Mucosa of descending colon (tissue), 3 donors: ENCODE data around the gene OAS1. TPM values are rescaled to one million over a fixed set of nuclear protein-coding genes. Genes with fewer than 3 reads are reported as not detected.
"Not testable (repeated sequence)": the region's sequence is repeated elsewhere in the genome, so short reads cannot be mapped to it uniquely, and the experiment has no call there.

Experiments
- ATAC-seq: fragments of 200-7000 bp; cut with Tn5 transposase; one replicate; pipeline ENCODE4 v1.9.1; 2020; ENCODE audit warnings: mild to moderate bottlenecking, moderate library complexity
- DNase-seq, 3 donors: peaks; one replicate each; pipeline ENCODE4 v3.0.0-alpha.2; 2020
- H3K36me3 ChIP-seq: fragments of 200-600 bp; one replicate; pipeline ENCODE4 v1.8.0; 2021; ENCODE audit warnings: low read depth, mild to moderate bottlenecking
- H3K4me1 ChIP-seq: fragments of 200-600 bp; one replicate; pipeline ENCODE4 v1.8.0; 2021; ENCODE audit warnings: low read depth, mild to moderate bottlenecking
- H3K4me3 ChIP-seq: fragments of 200-600 bp; one replicate; pipeline ENCODE4 v1.8.0; 2021; ENCODE audit warnings: mild to moderate bottlenecking
- H3K9me3 ChIP-seq: fragments of 200-600 bp; one replicate; pipeline ENCODE4 v1.8.0; 2021; ENCODE audit warnings: mild to moderate bottlenecking
- CTCF ChIP-seq: fragments of 200-600 bp; IDR thresholded peaks from one replicate; pipeline ENCODE4 v1.8.0; 2022; ENCODE audit warnings: antibody characterized with exemption, mild to moderate bottlenecking
- intact Hi-C, 2 donors: fragments of 100-400 bp; cut with DNase I in 1 of 2; cut with micrococcal nuclease in 1 of 2; formaldehyde crosslinking; loops; one replicate each; pipeline versions ENCODE4 v1.11.0 to v1.11.1; 2022; cut with DNase I, micrococcal nuclease
- total RNA-seq, 3 donors: library from RNA; stranded (reverse); fragmentation: NEBNext Ultra II Directional in 2 of 3; extraction: Animal tissue kit (Norgen Biotek cat#: 25700) in 2 of 3; gene quantifications; one replicate each; pipeline versions ENCODE4 v1.2.1 to v1.2.4, GENCODE V29; 2021 to 2023
- donor health status: DM: no; HTN: no; CAD: no; lungs with moderate emphysema.
- donor health status: DM: no; HTN: no; CAD: no.
- donor health status: DM: no; HTN: yes; CAD: no.

Gene OAS1
- total RNA-seq, 3 donors from 2014 or later: 67.9 to 162 (median 103) TPM

- DNase-seq (peak in 1 of 3 donors; percentile 44), ATAC-seq (peak; percentile 14)
- TF ChIP-seq CTCF: no peak
- Histone ChIP-seq H3K9me3 (no peaks in the 10 kb centered on the region), H3K4me3 (peak overlapping the region; percentile 1), H3K4me1 (peaks cover 53% of the 10 kb centered on the region), H3K36me3 (no peaks in the 10 kb centered on the region)
- intact Hi-C loops: no loop called here
Observed at GRCh38 chr12:112907415-112908157, 824 bp downstream of the OAS1 start.

GRCh38 chr12:112908548-112908947 is 1.8 kb downstream of the OAS1 start:
- ATAC-seq (no peak), DNase-seq (no peak)
- no peaks in the 10 kb centered on the region for H3K36me3 ChIP-seq
- TF ChIP-seq CTCF: no peak
- H3K9me3 ChIP-seq: peaks cover 6% of the 10 kb centered on the region
- H3K4me1 ChIP-seq: peaks cover 47% of the 10 kb centered on the region
- intact Hi-C loops: no loop called here
- H3K4me3 ChIP-seq: no peak overlapping the region

GRCh38 chr12:112909693-112910092 is 2.9 kb downstream of the OAS1 start:
- DNase-seq: no peak
- Histone ChIP-seq H3K36me3 (no peaks in the 10 kb centered on the region), H3K4me1 (peaks cover 37% of the 10 kb centered on the region), H3K4me3 (no peak overlapping the region), H3K9me3 (peaks cover 6% of the 10 kb centered on the region)
- no peak for TF ChIP-seq CTCF
- no peak for ATAC-seq
- intact Hi-C loops: no loop called here

- intact Hi-C loops: no loop called here
- peaks cover 6% of the 10 kb centered on the region for H3K9me3 ChIP-seq
- ATAC-seq (no peak), DNase-seq (no peak)
- no peaks in the 10 kb centered on the region for H3K36me3 ChIP-seq
- no peak overlapping the region for H3K4me3 ChIP-seq
- H3K4me1 ChIP-seq: peaks cover 22% of the 10 kb centered on the region
- TF ChIP-seq CTCF: no peak
Observed at GRCh38 chr12:112913038-112913688, 6.4 kb downstream of the OAS1 start.

- H3K36me3 ChIP-seq, DNase-seq, H3K9me3 ChIP-seq, intact Hi-C loops, H3K4me3 ChIP-seq: not testable (repeated sequence)
- peak; percentile 55 for ATAC-seq
- H3K4me1 ChIP-seq: peaks cover 15% of the 10 kb centered on the region
Observed at GRCh38 chr12:112913888-112914287, 7.1 kb downstream of the OAS1 start.

- ATAC-seq (peak; percentile 95), DNase-seq (peak in 1 of 3 donors; percentile 62)
- H3K4me1 ChIP-seq: peaks cover 6% of the 10 kb centered on the region
- no peak for TF ChIP-seq CTCF
- intact Hi-C loops: no loop called here
- H3K9me3 ChIP-seq: peaks cover 6% of the 10 kb centered on the region
- no peak overlapping the region for H3K4me3 ChIP-seq
- H3K36me3 ChIP-seq: no peaks in the 10 kb centered on the region
Observed at GRCh38 chr12:112916270-112916669, 9.5 kb downstream of the OAS1 start.
